ENCODE results near the gene SLC27A2. TPM values are rescaled to one million over a fixed set of nuclear protein-coding genes. Genes with fewer than 3 reads are reported as not detected.

The SLC27A2 gene
- total and polyA plus RNA-seq, 10 of the 15 experiments (the other 5 are each of a cell fraction or from before 2014, with no cell fraction given): 0.22 to 1.2 (median 0.69) TPM; not detected in 1

DNA sequence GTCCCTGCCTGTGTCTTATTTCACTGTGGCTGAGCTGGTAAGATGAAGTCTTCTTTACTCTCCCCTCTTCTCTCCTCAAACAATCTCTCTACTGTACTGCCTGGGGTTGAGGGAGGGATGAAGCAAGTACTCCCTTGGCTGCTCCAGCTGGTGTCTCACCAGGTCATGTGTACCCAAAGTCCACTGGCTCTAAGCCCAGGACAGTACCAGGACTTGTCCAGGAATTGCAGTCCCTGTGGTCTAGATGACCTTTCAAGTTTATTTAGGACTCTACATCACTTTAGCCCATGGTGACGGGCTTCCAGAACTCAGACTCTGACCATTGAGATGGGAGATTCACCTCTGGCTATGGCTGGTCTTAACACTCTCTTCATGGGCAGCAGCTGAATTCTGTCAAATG, 17.5 kb upstream of the SLC27A2 start (continued):
- TF ChIP-seq ZZZ3 (IDR thresholded peaks at IDR 0.05; ENCODE audit: control insufficient read depth, insufficient read length, low read depth) (no peak), EED (IDR thresholded peaks at IDR 0.05; ENCODE audit: low read depth) (no peak)

DNA sequence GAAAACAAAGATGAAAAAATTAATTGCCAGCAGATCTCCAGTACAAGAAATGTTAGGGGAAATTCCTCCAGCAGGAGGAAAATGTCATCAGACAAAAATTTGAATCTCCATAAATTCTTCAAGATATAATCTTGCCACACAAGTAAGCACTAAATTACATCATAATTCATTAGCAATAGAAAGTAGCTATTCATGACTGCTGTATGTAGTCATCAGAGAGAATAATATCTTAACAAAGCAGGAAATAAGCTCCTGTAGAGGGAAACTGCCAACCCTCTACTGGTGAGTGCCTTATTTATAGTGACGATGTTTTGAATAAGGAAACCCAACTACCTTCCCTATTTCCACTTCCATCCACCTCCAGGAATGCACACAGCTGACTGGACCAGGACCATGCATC, 15.8 kb upstream of the SLC27A2 start:
- H3K27ac ChIP-seq (ENCODE audit: control insufficient read depth, insufficient read depth): no peak overlapping the region
- H4K20me1 ChIP-seq (ENCODE audit: control insufficient read depth, insufficient read depth): no peaks in the 10 kb centered on the region
- in situ Hi-C loops (cut with MboI) (no loop called here), intact Hi-C loops (cut with micrococcal nuclease; ENCODE audit: unreplicated experiment) (no loop called here)
- BruUV-seq (replicated peaks): no TSS peak
- ATAC-seq: no peak
- H3K4me3 ChIP-seq: no peak overlapping the region
- H3K36me3 ChIP-seq (ENCODE audit: control insufficient read depth in 2 of 2, insufficient read depth in 2 of 2, low read length in 1 of 2): no peaks in the 10 kb centered on the region
- SMC1A ChIA-PET (ENCODE audit: uncharacterized antibody, unreplicated experiment): no interaction called here
- H3K9me3 ChIP-seq (replicated peaks; ENCODE audit: control insufficient read depth, insufficient read depth, low read length): no peaks in the 10 kb centered on the region; the same call in 2 of the 3 replicates
- no peak overlapping the region for H3K9ac ChIP-seq (ENCODE audit: control insufficient read depth, insufficient read depth, low read length)
- H3K27me3 ChIP-seq (replicated peaks in 1 of 2; ENCODE audit: control insufficient read depth in 2 of 2, insufficient read depth in 2 of 2, low read length in 1 of 2): no peaks in the 10 kb centered on the region; a peak in 1 of 4 replicates
- 61% methylated on average over 1 of the region's 1 CpG for WGBS (ENCODE audit: insufficient coverage, insufficient replicate concordance, low lambda C conversion rate, missing lambda C conversion rate)
- no peak for FAIRE-seq
- no peaks in the 10 kb centered on the region for H3K79me2 ChIP-seq (ENCODE audit: control insufficient read depth, insufficient read depth, low read length)
- CTCF ChIA-PET: interaction anchor here (1.1 kb wide), 1 partner anchor 11 kb away, joined by 3 read pairs; no protein-coding TSS in a partner anchor
- no peaks in the 10 kb centered on the region for H3K4me1 ChIP-seq (ENCODE audit: control insufficient read depth, insufficient read depth, low read length)
- POLR2A ChIA-PET: no interaction called here
- no peak for DNase-seq (ENCODE audit: low read depth, low spot score)
- no peak overlapping the region for H3K4me2 ChIP-seq (ENCODE audit: control insufficient read depth, insufficient read depth)
- TF ChIP-seq NFYB (IDR thresholded peaks at IDR 0.05; ENCODE audit: insufficient read depth, low read depth, low read length) (no peak), GATAD2B (conservative IDR thresholded peaks at IDR 0.05; ENCODE audit: low read depth) (no peak), ZSCAN29 (IDR thresholded peaks at IDR 0.05) (no peak), NR2C2 (IDR thresholded peaks at IDR 0.05; ENCODE audit: borderline replicate concordance, control insufficient read depth, insufficient read length, low read depth) (no peak), JUNB (IDR thresholded peaks at IDR 0.05) (no peak)
- TF ChIP-seq, protein P1, sequence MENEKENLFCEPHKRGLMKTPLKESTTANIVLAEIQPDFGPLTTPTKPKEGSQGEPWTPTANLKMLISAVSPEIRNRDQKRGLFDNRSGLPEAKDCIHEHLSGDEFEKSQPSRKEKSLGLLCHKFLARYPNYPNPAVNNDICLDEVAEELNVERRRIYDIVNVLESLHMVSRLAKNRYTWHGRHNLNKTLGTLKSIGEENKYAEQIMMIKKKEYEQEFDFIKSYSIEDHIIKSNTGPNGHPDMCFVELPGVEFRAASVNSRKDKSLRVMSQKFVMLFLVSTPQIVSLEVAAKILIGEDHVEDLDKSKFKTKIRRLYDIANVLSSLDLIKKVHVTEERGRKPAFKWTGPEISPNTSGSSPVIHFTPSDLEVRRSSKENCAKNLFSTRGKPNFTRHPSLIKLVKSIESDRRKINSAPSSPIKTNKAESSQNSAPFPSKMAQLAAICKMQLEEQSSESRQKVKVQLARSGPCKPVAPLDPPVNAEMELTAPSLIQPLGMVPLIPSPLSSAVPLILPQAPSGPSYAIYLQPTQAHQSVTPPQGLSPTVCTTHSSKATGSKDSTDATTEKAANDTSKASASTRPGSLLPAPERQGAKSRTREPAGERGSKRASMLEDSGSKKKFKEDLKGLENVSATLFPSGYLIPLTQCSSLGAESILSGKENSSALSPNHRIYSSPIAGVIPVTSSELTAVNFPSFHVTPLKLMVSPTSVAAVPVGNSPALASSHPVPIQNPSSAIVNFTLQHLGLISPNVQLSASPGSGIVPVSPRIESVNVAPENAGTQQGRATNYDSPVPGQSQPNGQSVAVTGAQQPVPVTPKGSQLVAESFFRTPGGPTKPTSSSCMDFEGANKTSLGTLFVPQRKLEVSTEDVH (IDR thresholded peaks at IDR 0.05; ENCODE audit: low read depth, partially characterized antibody): no peak
- no peak overlapping the region for H2AFZ ChIP-seq (ENCODE audit: control insufficient read depth, low read depth, low read length)
- RAD21 ChIA-PET (ENCODE audit: unreplicated experiment): no interaction called here

Measured in GM12878 (cell line).